Measurements from ENCODE around the gene UBE2G2. TPM values are rescaled to one million over a fixed set of nuclear protein-coding genes. Genes with fewer than 3 reads are reported as not detected.

UBE2G2 gene
- polyA plus RNA-seq, 1 donor from 2014 or later: 127 TPM

DNA sequence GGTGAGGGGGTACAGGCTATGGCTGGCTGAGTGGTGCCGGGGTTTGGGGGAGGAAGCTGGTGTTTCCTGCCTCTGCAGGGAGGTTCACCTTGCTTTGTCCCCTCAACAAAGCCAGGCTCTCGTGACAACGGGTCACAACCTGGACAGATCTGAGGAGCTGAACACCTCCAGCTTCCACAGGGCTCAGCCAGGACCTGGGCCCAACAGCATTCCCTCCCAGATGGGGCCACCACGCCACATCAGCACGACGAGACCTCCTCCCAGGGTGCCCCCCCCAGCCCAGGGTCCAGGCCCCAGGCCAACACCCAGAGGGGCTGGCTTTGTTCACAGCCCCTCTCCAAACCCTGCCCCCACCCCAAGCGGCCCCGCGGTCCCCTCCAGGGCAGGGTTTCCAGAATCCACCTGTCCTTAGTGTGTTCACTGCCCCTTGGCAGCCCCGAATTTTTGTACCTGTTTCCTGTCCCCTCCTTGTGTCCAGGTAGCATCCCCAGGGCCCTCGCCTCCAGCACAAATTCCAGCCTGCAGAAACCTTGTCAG is 34.7 kb downstream of the UBE2G2 start:
- H3K9me3 ChIP-seq (ENCODE audit: low read length): no peaks in the 10 kb centered on the region
- no peaks in the 10 kb centered on the region for H3F3A ChIP-seq (ENCODE audit: insufficient read depth, low read length, poor library complexity, severe bottlenecking)
- TF ChIP-seq RAD21 (conservative IDR thresholded peaks at IDR 0.05) (no peak), EZH2 (IDR thresholded peaks at IDR 0.05; ENCODE audit: borderline replicate concordance, insufficient read depth, low read length, poor library complexity, severe bottlenecking) (no peak)
- TF ChIP-seq, protein P1, sequence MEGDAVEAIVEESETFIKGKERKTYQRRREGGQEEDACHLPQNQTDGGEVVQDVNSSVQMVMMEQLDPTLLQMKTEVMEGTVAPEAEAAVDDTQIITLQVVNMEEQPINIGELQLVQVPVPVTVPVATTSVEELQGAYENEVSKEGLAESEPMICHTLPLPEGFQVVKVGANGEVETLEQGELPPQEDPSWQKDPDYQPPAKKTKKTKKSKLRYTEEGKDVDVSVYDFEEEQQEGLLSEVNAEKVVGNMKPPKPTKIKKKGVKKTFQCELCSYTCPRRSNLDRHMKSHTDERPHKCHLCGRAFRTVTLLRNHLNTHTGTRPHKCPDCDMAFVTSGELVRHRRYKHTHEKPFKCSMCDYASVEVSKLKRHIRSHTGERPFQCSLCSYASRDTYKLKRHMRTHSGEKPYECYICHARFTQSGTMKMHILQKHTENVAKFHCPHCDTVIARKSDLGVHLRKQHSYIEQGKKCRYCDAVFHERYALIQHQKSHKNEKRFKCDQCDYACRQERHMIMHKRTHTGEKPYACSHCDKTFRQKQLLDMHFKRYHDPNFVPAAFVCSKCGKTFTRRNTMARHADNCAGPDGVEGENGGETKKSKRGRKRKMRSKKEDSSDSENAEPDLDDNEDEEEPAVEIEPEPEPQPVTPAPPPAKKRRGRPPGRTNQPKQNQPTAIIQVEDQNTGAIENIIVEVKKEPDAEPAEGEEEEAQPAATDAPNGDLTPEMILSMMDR (IDR thresholded peaks at IDR 0.05; ENCODE audit: poor library complexity, severe bottlenecking): no peak
- no peak overlapping the region for H2AFZ ChIP-seq (ENCODE audit: low read depth, low read length)
- H3K36me3 ChIP-seq (ENCODE audit: insufficient read depth, low read length): no peaks in the 10 kb centered on the region
- no peak overlapping the region for H3K4me2 ChIP-seq (ENCODE audit: low read length)
- no peak overlapping the region for H3K27ac ChIP-seq (ENCODE audit: low read length)
- no peaks in the 10 kb centered on the region for H3K79me2 ChIP-seq (replicated peaks; ENCODE audit: insufficient read depth, low read length)
- no peaks in the 10 kb centered on the region for H3K9me2 ChIP-seq (ENCODE audit: insufficient read depth, low read length)
- no peaks in the 10 kb centered on the region for H3K27me3 ChIP-seq (ENCODE audit: insufficient read depth, low read depth, low read length)
- H3K9ac ChIP-seq (ENCODE audit: low read length): no peak overlapping the region
- H3K4me3 ChIP-seq (ENCODE audit: low read length): no peak overlapping the region
- no peaks in the 10 kb centered on the region for H4K20me1 ChIP-seq (ENCODE audit: insufficient read depth)

DNA sequence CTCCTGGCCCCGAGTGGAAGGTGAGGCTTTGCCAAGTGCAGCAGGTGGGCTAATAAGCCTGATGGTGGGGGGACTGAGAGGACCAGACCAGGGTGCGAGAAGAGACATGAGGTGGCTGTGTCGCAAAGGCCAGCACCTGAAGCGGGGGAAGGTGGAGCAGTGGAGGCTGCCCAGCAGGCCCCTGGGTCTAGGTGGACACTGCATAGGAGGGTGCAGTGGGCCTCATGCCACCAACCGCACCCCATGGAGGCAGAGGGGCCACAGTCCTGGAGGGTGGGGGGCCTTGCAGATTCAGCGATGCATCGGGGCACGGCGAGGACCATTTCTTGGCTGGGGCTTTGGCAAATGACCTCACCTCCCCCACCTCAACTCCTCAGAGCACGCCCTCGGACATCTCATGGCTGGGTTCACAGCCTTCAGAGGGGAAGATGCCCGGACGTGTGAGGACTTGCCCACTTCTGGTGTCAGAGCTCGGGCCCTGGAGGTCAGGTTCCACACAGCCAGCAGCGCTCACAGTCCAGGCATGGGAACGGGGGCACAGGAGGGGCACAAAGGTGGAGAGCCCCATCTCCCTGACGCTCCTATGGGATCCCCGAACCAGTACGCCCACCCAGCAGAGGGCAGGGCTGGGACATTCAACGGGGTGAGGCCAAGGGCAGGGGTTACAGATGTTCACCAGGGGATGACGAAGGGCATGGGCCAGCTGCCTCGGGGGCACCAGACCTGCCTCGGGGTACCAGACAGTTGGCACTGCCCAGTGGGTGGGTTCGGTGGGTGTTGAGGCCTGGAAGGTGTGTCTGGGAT is 35.4 kb downstream of the UBE2G2 start:
- Histone ChIP-seq H3K9ac (ENCODE audit: low read length) (no peak overlapping the region), H3F3A (ENCODE audit: insufficient read depth, low read length, poor library complexity, severe bottlenecking) (no peaks in the 10 kb centered on the region), H3K9me2 (ENCODE audit: insufficient read depth, low read length) (no peaks in the 10 kb centered on the region), H3K79me2 (replicated peaks; ENCODE audit: insufficient read depth, low read length) (no peaks in the 10 kb centered on the region), H3K9me3 (ENCODE audit: low read length) (no peaks in the 10 kb centered on the region), H3K4me2 (ENCODE audit: low read length) (no peak overlapping the region), H4K20me1 (ENCODE audit: insufficient read depth) (no peaks in the 10 kb centered on the region), H3K27me3 (ENCODE audit: insufficient read depth, low read depth, low read length) (no peaks in the 10 kb centered on the region), H3K4me3 (ENCODE audit: low read length) (no peak overlapping the region), H3K36me3 (ENCODE audit: insufficient read depth, low read length) (no peaks in the 10 kb centered on the region), H3K27ac (ENCODE audit: low read length) (no peak overlapping the region), H2AFZ (ENCODE audit: low read depth, low read length) (no peak overlapping the region)
- TF ChIP-seq MXI1 (conservative IDR thresholded peaks at IDR 0.05; ENCODE audit: poor library complexity, severe bottlenecking) (no peak), TAF1 (IDR thresholded peaks at IDR 0.05; ENCODE audit: low read depth) (no peak), POLR2AphosphoS5 (IDR thresholded peaks at IDR 0.05) (no peak), EP300 (conservative IDR thresholded peaks at IDR 0.05; ENCODE audit: poor library complexity, severe bottlenecking) (no peak), RAD21 (conservative IDR thresholded peaks at IDR 0.05) (no peak), EZH2 (IDR thresholded peaks at IDR 0.05; ENCODE audit: borderline replicate concordance, insufficient read depth, low read length, poor library complexity, severe bottlenecking) (no peak), SMC3 (conservative IDR thresholded peaks at IDR 0.05; ENCODE audit: poor library complexity) (no peak)
- TF ChIP-seq, protein P2, sequence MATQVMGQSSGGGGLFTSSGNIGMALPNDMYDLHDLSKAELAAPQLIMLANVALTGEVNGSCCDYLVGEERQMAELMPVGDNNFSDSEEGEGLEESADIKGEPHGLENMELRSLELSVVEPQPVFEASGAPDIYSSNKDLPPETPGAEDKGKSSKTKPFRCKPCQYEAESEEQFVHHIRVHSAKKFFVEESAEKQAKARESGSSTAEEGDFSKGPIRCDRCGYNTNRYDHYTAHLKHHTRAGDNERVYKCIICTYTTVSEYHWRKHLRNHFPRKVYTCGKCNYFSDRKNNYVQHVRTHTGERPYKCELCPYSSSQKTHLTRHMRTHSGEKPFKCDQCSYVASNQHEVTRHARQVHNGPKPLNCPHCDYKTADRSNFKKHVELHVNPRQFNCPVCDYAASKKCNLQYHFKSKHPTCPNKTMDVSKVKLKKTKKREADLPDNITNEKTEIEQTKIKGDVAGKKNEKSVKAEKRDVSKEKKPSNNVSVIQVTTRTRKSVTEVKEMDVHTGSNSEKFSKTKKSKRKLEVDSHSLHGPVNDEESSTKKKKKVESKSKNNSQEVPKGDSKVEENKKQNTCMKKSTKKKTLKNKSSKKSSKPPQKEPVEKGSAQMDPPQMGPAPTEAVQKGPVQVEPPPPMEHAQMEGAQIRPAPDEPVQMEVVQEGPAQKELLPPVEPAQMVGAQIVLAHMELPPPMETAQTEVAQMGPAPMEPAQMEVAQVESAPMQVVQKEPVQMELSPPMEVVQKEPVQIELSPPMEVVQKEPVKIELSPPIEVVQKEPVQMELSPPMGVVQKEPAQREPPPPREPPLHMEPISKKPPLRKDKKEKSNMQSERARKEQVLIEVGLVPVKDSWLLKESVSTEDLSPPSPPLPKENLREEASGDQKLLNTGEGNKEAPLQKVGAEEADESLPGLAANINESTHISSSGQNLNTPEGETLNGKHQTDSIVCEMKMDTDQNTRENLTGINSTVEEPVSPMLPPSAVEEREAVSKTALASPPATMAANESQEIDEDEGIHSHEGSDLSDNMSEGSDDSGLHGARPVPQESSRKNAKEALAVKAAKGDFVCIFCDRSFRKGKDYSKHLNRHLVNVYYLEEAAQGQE (IDR thresholded peaks at IDR 0.05; ENCODE audit: borderline replicate concordance): no peak
- TF ChIP-seq, protein P1 (IDR thresholded peaks at IDR 0.05; ENCODE audit: poor library complexity, severe bottlenecking): no peak

Data from neural cell (in vitro differentiated cells).